HCT116 (cell line): ENCODE measurements around the gene RAPGEF3. TPM values are rescaled to one million over a fixed set of nuclear protein-coding genes. Genes with fewer than 3 reads are reported as not detected.

Experiments used
- ATAC-seq: fragments of 200-7000 bp; cut with Tn5 transposase; 2 replicates; pipeline ENCODE4 v1.9.1; 2020; ENCODE audit warnings: mild to moderate bottlenecking, moderate library complexity
- BruUV-seq: library from RNA; stranded (reverse); fragments of 400-500 nt; replicated peaks from 2 replicates; lab custom pipeline; 2021; lab: Mats Ljungman, UMichigan
- CTCF ChIA-PET: fragments of 300-600 bp; sonication (Branson Sonifier 250); formaldehyde crosslinking; loops from one replicate; lab custom pipeline; 2021; ENCODE audit warnings: antibody characterized with exemption; lab: Charles Lee
- POLR2A ChIA-PET: fragments of 300-600, 350-600 bp; sonication (Branson Sonifier 250); formaldehyde crosslinking; loops from one replicate; lab custom pipeline; 2021; ENCODE audit warnings: antibody characterized with exemption; lab: Charles Lee
- RAD21 ChIA-PET, 2 experiments: fragments of 300-600 bp; sonication (Branson Sonifier 250); formaldehyde crosslinking; loops; one replicate each; lab custom pipeline; 2023; ENCODE audit warnings: low total read pairs in 2 of 2; ENCODE audit not compliant: uncharacterized antibody in 2 of 2, unreplicated experiment in 2 of 2, low non-redundant PET in 1 of 2; lab: Charles Lee
- DNase-seq: peaks from one replicate; pipeline ENCODE4 v3.0.0-alpha.2; 2010; ENCODE audit warnings: low read depth, low spot score
- H2AFZ ChIP-seq: fragments of 200-600 bp; shearing (Covaris generic), sonication (generic); 2 replicates; pipeline ENCODE4 v1.6.1; 2017; ENCODE audit warnings: low read depth, mixed run types, mixed read lengths, antibody characterized with exemption, low read length; ENCODE audit not compliant: poor library complexity, severe bottlenecking
- H3K27ac ChIP-seq: 2 replicates; pipeline ENCODE4 v1.5.1; 2012; ENCODE audit warnings: low read depth, low read length
- H3K27me3 ChIP-seq: fragments of 200-600 bp; sonication (generic); 2 replicates; pipeline ENCODE4 v1.6.1; 2016; ENCODE audit warnings: mixed run types, low read length, mixed read lengths; ENCODE audit not compliant: insufficient read depth
- H3K36me3 ChIP-seq, 2 experiments: fragments of 200-500 bp in 1 of 2; fragments of 200-600 bp in 1 of 2; sonication (Bioruptor generic) in 1 of 2; sonication (generic) in 1 of 2; 2 replicates each; pipeline versions ENCODE4 v1.5.1 to v1.6.1; 2014 to 2016; ENCODE audit warnings: low read length in 2 of 2, inconsistent platforms in 1 of 2, mixed read lengths in 1 of 2, mixed run types in 1 of 2; ENCODE audit not compliant: insufficient read depth in 2 of 2, control insufficient read depth in 1 of 2
- H3K4me1 ChIP-seq, 2 experiments: fragments of 200-600 bp in 1 of 2; sonication (generic) in 1 of 2; 2 replicates each; pipeline versions ENCODE4 v1.5.1 to v1.6.1; 2012 to 2017; ENCODE audit warnings: low read length in 2 of 2, inconsistent platforms in 1 of 2, mild to moderate bottlenecking in 1 of 2, mixed read lengths in 1 of 2, mixed run types in 1 of 2, moderate library complexity in 1 of 2; ENCODE audit not compliant: insufficient read depth in 2 of 2, control insufficient read depth in 1 of 2
- H3K4me2 ChIP-seq: fragments of 200-600 bp; sonication (generic); 2 replicates; pipeline ENCODE4 v1.6.1; 2017; ENCODE audit warnings: mixed run types, low read length, mixed read lengths
- H3K4me3 ChIP-seq, 2 experiments: fragments of 200-600 bp in 1 of 2; sonication (generic) in 1 of 2; replicated peaks in 1 of 2; 2 replicates each; pipeline ENCODE4 v1.5.1; 2011 to 2016; ENCODE audit warnings: low read length in 2 of 2, control low read depth in 1 of 2, low read depth in 1 of 2, mild to moderate bottlenecking in 1 of 2, mixed read lengths in 1 of 2, mixed run types in 1 of 2
- H3K79me2 ChIP-seq: fragments of 200-600 bp; sonication (generic); 2 replicates; pipeline ENCODE4 v1.6.1; 2017; ENCODE audit warnings: mild to moderate bottlenecking, mixed run types, low read length, moderate library complexity, mixed read lengths; ENCODE audit not compliant: insufficient read depth
- H3K9ac ChIP-seq: fragments of 200-600 bp; sonication (generic); 2 replicates; pipeline ENCODE4 v1.6.1; 2016; ENCODE audit warnings: low read length, mixed read lengths
- H3K9me2 ChIP-seq: fragments of 200-600 bp; sonication (generic), shearing (Covaris generic); 2 replicates; pipeline ENCODE4 v1.6.1; 2017; ENCODE audit warnings: mixed run types, mild to moderate bottlenecking, moderate library complexity; ENCODE audit not compliant: insufficient read depth
- H3K9me3 ChIP-seq, 2 experiments: fragments of 200-500 bp in 1 of 2; fragments of 200-600 bp in 1 of 2; sonication (Bioruptor generic) in 1 of 2; sonication (generic) in 1 of 2; 2 replicates each; pipeline ENCODE4 v1.6.1; 2014 to 2017; ENCODE audit warnings: low read length in 2 of 2, mixed read lengths in 2 of 2, inconsistent platforms in 1 of 2, low read depth in 1 of 2, mild to moderate bottlenecking in 1 of 2, mixed run types in 1 of 2, moderate library complexity in 1 of 2; ENCODE audit not compliant: control insufficient read depth in 1 of 2, insufficient read depth in 1 of 2
- H4K20me1 ChIP-seq: fragments of 200-600 bp; sonication (generic), shearing (Covaris generic); 2 replicates; pipeline ENCODE4 v1.6.1; 2017; ENCODE audit warnings: mixed run types, mild to moderate bottlenecking, moderate library complexity; ENCODE audit not compliant: insufficient read depth
- CBX3 ChIP-seq: IDR thresholded peaks from 2 replicates; pipeline ENCODE4 v1.6.1; 2012; ENCODE audit warnings: low read depth
- FOSL1 ChIP-seq: IDR thresholded peaks from 2 replicates; pipeline ENCODE4 v1.6.1; 2012; ENCODE audit warnings: low read depth
- JUND ChIP-seq: IDR thresholded peaks from 2 replicates; pipeline ENCODE4 v1.6.1; 2012
- POLR2A ChIP-seq: IDR thresholded peaks from 2 replicates; pipeline ENCODE4 v1.7.0; 2011; ENCODE audit warnings: borderline replicate concordance; ENCODE audit not compliant: insufficient read depth, insufficient read length; ENCODE audit errors: extremely low read depth
- RAD21 ChIP-seq: IDR thresholded peaks from 2 replicates; pipeline ENCODE4 v1.6.1; 2012; ENCODE audit warnings: low read depth, mild to moderate bottlenecking
- SIN3A ChIP-seq: IDR thresholded peaks from 2 replicates; pipeline ENCODE4 v1.6.1; 2012; ENCODE audit warnings: low read depth
- SRF ChIP-seq: IDR thresholded peaks from 2 replicates; pipeline ENCODE4 v1.6.1; 2012; ENCODE audit warnings: low read depth
- TCF7L2 ChIP-seq: IDR thresholded peaks from 2 replicates; pipeline ENCODE4 v1.7.0; 2011; ENCODE audit warnings: borderline replicate concordance, inconsistent platforms; ENCODE audit not compliant: insufficient read depth, insufficient read length; ENCODE audit errors: extremely low read depth
- ZFX ChIP-seq: fragments of 450-650 bp; IDR thresholded peaks from 2 replicates; pipeline ENCODE4 v1.6.1; 2017
- intact Hi-C: fragments of 100-400 bp; cut with micrococcal nuclease; formaldehyde crosslinking; loops from 2 replicates; pipeline ENCODE4 v1.10.0; 2022
- total RNA-seq: library from RNA; stranded (reverse); gene quantifications from one replicate; pipeline ENCODE4 v1.2.1, GENCODE V29; 2021; ENCODE audit not compliant: unreplicated experiment
- TF ChIP-seq, protein P1 (sequence below), 3 experiments: fragments of 200-600 bp in 1 of 3; sonication (generic) in 1 of 3; IDR thresholded peaks in 2 of 3; conservative IDR thresholded peaks in 1 of 3; 2 replicates each; pipeline ENCODE4 v1.5.1; 2012 to 2017; ENCODE audit warnings: low read depth in 2 of 3, low read length in 2 of 3, antibody characterized with exemption in 1 of 3, borderline replicate concordance in 1 of 3, control low read depth in 1 of 3, mild to moderate bottlenecking in 1 of 3, mixed read lengths in 1 of 3, mixed run types in 1 of 3, moderate library complexity in 1 of 3; ENCODE audit not compliant: insufficient read depth in 1 of 3

RAPGEF3 gene
- total RNA-seq, 1 experiment from 2014 or later: 1.8 TPM

DNA sequence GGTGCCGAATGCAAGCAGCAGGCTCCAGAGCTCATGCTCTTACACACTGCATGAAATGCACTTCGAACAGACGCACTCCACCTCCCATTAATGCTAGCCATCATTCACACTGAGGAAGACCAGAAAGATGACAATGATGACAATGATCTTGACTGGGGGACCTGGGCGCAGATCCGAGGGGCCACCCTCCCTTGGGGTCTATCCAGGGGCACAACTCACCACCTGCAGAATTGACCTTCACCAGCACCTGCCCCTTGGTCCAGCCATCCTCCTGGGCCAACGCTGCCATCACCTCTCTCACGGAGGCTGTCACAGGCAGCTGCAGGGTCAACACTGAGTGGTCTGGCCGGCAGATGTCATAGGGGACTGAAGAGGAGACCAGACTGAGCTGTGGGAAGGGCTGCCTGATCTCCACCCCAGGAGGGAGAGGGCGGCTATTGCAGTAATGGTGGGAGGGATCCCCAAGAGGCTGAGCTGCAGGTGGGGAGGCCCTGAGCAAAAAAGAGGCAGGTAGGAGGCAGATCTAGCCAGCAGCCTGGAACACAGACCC, 15.3 kb downstream of the RAPGEF3 start:
- ChIA-PET POLR2A (interaction anchor here (1.0 to 1.5 kb wide), 4 partner anchors 20 to 95 kb away, joined by 3 to 7 read pairs (median 5); partner anchors contain the start of gene SLC48A1), RAD21 (interaction anchor here (0.6 to 5.5 kb wide), 14 partner anchors 11 to 1654 kb away, joined by 3 to 61 read pairs (median 5); partner anchors contain the start of gene RAPGEF3 (in 1 of the 2)), CTCF (interaction anchor here (0.7 to 6.2 kb wide), 18 partner anchors 11 to 711 kb away, joined by 3 to 197 read pairs (median 6); partner anchors contain the start of genes RAPGEF3 and SLC48A1)
- no peaks in the 10 kb centered on the region for H4K20me1 ChIP-seq
- H3K9ac ChIP-seq: no peak overlapping the region
- intact Hi-C loops: no loop called here
- no peaks in the 10 kb centered on the region for H3K36me3 ChIP-seq
- H3K4me1 ChIP-seq: peaks cover 24 to 37% of the 10 kb centered on the region in 2 experiments
- H3K9me3 ChIP-seq: no peaks in the 10 kb centered on the region
- no peaks in the 10 kb centered on the region for H3K9me2 ChIP-seq
- DNase-seq (no peak), ATAC-seq (no peak)
- H2AFZ ChIP-seq: no peak overlapping the region
- H3K79me2 ChIP-seq: no peaks in the 10 kb centered on the region
- no TSS peak for BruUV-seq
- H3K4me3 ChIP-seq: no peak overlapping the region
- H3K4me2 ChIP-seq: peak overlapping the region; percentile 55
- no peak for TF ChIP-seq SRF
- TF ChIP-seq JUND: no peak
- no peak for TF ChIP-seq ZFX
- no peak for TF ChIP-seq POLR2A
- no peak for TF ChIP-seq CBX3
- TF ChIP-seq RAD21: no peak
- TF ChIP-seq TCF7L2: no peak
- no peak for TF ChIP-seq FOSL1
- no peak overlapping the region; the same call in 1 of the 2 replicates for H3K27ac ChIP-seq
- H3K27me3 ChIP-seq: no peaks in the 10 kb centered on the region

DNA sequence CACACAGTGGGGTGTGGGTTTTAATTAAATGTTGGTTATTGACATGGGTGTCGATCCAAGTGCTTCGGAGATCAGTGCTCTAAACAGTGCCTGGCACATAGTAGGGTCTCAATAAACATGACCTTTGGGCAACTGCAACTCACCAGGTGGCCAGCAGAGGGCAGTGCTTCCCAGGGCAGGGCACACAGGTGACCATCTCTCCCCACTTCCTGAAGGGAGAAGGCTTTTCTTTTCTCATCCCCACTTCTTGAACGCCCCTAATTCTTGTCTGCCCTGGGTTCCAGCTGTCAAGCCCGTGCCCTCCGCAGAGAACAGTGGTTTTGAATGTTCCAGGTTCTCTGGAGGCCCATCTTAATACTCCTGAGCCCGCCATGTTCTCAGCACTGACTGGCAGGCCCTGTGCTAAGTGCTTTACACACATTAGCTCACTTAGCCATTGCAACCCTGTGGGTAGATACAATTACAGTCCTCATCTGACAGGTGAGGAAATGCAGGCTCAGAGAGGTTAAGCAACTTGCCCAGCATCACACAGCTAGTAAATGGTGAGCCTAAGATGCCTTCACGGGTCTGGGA, 16.3 kb downstream of the RAPGEF3 start:
- Histone ChIP-seq H3K9me2 (no peaks in the 10 kb centered on the region), H3K4me1 (peaks cover 24 to 37% of the 10 kb centered on the region in 2 experiments), H3K27ac (no peak overlapping the region), H3K27me3 (no peaks in the 10 kb centered on the region), H2AFZ (no peak overlapping the region), H3K4me2 (no peak overlapping the region), H4K20me1 (no peaks in the 10 kb centered on the region), H3K9me3 (no peaks in the 10 kb centered on the region), H3K36me3 (no peaks in the 10 kb centered on the region), H3K9ac (no peak overlapping the region), H3K4me3 (no peak overlapping the region), H3K79me2 (no peaks in the 10 kb centered on the region)
- POLR2A ChIA-PET: interaction anchor here (1.2 to 1.6 kb wide), 2 partner anchors 25 to 98 kb away, joined by 3 to 4 read pairs; no protein-coding TSS in a partner anchor
- ATAC-seq: peak; percentile 53
- RAD21 ChIA-PET: interaction anchor here (0.6 to 5.5 kb wide), 8 partner anchors 12 to 1655 kb away, joined by 3 to 61 read pairs (median 8); partner anchors contain the start of gene RAPGEF3 (in 1 of the 2)
- no TSS peak for BruUV-seq
- TF ChIP-seq, protein P1, sequence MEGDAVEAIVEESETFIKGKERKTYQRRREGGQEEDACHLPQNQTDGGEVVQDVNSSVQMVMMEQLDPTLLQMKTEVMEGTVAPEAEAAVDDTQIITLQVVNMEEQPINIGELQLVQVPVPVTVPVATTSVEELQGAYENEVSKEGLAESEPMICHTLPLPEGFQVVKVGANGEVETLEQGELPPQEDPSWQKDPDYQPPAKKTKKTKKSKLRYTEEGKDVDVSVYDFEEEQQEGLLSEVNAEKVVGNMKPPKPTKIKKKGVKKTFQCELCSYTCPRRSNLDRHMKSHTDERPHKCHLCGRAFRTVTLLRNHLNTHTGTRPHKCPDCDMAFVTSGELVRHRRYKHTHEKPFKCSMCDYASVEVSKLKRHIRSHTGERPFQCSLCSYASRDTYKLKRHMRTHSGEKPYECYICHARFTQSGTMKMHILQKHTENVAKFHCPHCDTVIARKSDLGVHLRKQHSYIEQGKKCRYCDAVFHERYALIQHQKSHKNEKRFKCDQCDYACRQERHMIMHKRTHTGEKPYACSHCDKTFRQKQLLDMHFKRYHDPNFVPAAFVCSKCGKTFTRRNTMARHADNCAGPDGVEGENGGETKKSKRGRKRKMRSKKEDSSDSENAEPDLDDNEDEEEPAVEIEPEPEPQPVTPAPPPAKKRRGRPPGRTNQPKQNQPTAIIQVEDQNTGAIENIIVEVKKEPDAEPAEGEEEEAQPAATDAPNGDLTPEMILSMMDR (IDR thresholded peaks at IDR 0.05 in 2 of 3, conservative IDR thresholded peaks at IDR 0.05 in 1 of 3; ENCODE audit: borderline replicate concordance in 1 of 3, insufficient read depth in 1 of 3, low read depth in 2 of 3, low read length in 2 of 3): peak; percentile 90 to 98 (median 96)
- peak; percentile 91 for TF ChIP-seq RAD21
- TF ChIP-seq ZFX: no peak
- TF ChIP-seq SIN3A: no peak
- TF ChIP-seq CBX3: peak; percentile 78; the same call in 1 of the 2 replicates
- peak; percentile 26 for DNase-seq
- intact Hi-C loops: no loop called here
- CTCF ChIA-PET: interaction anchor here (0.7 to 6.2 kb wide), 21 partner anchors 10 to 710 kb away, joined by 3 to 197 read pairs (median 4); partner anchors contain the start of genes HDAC7, RAPGEF3 and SLC48A1
